GM21447 (cell line): ENCODE measurements around the gene CCL17.
A peak's percentile ranks its signal among the peaks of the same experiment; 100 is the strongest.
"Not testable (repeated sequence)": the region's sequence is repeated elsewhere in the genome, so short reads cannot be mapped to it uniquely, and the experiment has no call there.

Experiments
- ATAC-seq: cut with Tn5 transposase; IDR thresholded peaks from one replicate; pipeline ENCODE4 v1.9.1; 2021; ENCODE audit not compliant: unreplicated experiment

Gene CCL17

DNA sequence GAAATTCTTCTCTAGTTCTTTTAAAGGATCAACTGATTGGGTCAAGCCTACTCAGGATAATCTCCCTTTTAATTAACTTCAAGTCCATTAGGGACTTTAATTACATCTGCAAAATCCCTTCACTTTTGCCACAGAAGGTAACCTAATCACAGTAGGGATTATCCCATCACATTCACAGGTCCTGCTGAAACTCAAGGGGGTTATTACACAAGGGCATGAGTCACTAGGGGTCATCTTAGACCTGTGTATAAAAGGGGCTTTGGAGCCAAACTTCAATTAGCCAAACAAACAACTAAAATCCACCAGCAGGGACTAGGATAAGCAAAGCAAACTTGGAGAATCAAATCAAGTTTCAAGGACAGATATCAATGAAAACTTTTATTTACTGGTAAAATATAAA is 23.3 kb downstream of the CCL17 start:
- no peak for ATAC-seq

DNA sequence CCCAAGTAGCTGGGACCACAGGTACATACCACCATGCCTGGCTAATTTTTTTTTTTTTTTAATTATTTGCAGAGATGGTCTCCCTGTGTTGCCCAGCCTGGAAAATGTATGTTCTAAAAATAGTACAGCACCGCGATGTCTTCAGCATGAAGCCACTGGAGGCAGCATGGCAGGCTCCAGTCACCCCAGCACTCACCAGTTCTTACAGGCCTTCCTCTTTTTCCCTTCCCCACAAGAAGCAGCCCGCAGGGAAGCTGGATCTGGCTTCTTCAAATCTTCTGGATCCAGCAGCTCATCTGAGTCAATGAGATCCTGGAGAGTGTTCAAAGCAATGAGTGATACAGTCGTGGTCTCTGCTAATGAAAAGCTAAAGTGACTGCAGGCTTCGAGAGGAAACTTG is 26.4 kb downstream of the CCL17 start:
- ATAC-seq = no peak

DNA sequence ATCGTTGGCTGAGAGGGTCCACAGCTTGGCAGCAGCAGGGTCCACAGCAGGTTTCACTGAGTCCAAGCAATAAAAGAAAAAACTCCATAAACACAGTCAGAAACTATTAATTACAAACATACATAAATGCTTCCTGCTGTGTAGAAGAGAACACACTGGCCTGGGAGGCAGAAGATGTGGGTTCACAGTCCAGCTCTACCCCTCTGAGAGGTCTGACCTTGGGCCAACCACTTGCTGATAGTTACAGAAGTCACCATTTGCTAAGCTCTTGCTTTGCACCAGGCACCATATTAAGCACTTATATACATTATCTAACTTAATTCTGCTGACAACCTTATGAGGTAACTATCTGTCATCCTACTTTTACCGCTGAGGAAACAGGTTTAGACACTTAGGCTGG is 27.9 kb downstream of the CCL17 start:
- no peak for ATAC-seq

DNA sequence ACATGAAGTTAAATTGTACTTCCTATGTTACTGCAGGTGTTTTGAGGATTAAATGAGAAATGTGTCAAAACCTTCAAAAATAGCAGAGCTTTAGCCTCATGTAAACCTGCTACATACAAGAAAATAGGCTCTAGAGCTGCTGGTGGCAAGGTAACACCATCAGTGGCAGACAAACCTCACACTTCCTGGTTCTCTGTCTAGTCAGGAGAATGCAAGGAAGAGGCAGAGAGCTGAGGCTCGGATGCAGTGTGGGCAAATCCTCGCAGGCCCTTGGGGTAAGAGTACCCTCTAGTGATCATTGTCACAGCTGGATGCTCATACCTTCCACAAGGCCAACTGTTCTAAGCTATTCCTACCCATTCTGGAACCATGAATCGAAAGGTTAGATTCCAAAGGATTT is 28.4 kb downstream of the CCL17 start:
- no peak for ATAC-seq

DNA sequence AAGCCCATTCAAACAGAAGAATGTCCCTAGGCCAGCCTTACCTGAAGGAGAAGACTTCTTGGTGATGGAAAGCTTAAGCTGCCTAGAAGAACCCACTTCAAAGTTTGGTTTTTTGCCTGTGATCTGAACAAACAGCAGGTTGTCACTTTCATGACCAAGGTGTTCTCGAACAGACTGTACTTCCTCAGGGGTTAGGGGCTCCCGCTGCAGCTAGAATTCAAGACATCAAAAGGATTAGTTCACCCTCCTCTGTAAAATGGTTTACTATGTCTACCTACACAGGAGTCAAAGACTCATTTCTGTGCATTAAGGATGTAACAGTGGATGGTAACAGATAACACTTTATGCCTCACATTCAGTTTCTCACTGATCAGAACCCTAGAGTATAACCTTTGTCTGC is 29.4 kb downstream of the CCL17 start:
- no peak for ATAC-seq

DNA sequence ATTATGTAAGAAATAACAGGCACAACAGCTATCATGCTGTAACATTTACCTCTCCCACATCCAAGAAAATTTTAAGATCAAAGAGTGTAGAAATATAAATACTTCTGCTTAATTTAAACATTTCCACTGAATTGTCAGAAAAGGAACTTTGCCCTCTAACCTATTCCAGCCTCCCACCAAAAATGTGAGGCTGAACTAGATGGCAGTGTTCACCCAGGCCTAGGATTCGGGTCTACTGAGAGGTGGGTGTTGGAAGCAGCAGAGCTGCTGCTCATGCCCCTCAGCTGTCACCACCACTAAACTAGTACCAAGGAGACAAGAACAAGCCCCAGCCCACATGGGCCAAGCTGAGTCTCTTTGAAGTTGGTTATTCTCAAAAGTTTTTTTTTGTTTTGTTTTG is 31.3 kb downstream of the CCL17 start:
- ATAC-seq = no peak

DNA sequence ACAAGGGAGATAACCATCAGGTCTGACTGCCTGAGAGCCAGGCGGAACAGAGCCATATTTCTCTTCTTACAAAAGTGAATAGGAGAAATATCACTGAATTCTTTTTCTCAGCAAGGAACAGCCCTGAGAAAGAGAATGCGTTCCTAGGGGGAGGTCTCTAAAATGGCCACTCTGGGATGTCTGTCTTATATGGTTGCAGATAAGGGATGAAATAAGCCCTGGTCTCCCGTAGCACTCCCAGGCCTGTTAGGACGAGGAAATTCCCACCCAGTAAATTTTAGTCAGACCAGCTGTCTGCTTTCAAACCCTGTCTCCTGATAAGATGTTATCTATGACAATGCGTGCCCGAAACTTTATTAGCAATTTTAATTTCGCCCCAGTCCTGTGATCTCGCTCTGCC is 35.4 kb downstream of the CCL17 start:
- ATAC-seq = not testable (repeated sequence)

DNA sequence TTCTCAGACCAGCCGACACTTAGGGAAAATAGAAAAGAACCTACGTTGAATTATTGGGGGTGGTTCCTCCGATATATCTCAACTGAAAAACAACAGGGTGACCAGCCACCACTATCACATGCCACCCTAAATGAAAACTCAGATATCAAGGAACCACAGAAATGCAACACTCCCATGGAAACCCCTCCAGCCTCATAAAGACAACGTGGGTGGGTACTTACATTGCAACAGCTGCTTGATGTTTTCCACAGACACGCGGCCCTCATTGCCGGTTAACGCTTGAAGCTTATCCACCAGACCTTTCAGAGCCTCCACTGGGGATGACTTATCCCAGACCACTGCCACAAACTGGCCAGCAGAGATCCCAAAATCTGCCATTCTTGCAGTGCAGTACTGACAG is 36.0 kb downstream of the CCL17 start:
- ATAC-seq = not testable (repeated sequence)

DNA sequence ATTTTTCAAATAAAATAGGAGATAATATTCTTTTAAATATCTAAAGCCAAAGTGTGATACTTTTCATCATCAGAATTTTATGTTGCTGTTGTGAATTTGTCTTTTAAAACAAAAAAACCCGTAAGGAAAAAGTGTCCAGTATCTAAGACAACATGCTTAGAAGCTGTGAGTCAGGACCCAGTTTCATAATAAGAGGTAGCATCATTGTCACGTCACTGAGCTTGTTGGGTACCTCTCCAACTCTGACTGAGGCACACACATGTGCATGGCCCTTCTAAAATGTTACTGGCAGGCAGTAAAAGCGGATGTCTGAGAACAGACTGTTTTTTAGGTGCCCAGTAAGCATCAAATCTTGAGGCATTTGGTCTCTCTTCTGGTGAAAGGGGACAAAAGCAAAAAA is 40.1 kb downstream of the CCL17 start:
- ATAC-seq = no peak

DNA sequence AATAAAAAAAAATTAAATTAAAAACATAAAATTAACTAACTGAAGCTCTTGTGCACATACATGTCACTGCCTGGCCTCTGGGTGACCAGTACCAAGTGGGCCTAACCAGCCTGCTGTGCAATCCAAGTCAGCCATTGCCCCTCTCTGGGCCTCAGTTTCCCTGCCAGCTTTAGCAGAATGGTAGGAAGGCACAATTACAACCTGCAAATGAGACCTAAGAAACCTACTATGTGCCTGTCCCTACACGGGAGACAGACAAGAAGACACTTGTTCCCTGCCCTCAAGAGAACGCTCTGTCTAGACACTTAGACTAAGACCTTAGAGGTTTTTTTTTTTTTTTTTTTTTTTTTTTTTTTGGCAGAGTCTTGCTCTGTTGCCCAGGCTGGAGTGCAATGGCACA is 40.9 kb downstream of the CCL17 start:
- no peak for ATAC-seq

DNA sequence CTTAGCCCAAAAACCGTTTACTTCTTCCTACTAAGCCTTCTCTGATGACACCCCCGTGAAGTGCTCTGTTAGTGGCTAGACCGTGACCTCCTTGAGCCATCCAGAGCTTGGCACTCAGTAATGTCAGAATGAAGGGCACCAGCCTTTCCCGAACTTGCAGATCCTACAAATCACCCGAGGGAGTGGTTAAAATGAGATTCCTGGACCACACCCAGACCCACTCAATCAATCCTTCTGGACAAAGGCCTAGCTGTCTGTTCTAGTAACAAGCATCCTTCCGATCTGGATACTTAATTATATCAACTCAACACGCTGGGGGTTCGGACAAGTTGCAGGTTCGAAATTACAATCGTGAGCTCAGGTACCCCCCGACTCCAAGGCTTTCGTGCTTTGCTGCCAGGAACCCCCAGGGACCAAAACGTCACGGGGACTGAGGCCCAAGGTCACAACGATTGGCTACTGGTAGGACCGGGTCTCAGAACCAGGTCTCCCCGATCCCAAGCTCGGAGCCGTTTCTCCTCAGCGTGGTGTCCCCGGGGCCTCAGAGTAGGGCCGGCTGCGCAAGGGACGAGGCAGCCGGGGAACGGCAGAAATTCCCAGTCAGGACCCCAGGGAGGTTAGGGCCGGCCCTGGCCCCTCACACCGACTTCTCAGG is 42.1 kb downstream of the CCL17 start:
- ATAC-seq = peak; percentile 36

DNA sequence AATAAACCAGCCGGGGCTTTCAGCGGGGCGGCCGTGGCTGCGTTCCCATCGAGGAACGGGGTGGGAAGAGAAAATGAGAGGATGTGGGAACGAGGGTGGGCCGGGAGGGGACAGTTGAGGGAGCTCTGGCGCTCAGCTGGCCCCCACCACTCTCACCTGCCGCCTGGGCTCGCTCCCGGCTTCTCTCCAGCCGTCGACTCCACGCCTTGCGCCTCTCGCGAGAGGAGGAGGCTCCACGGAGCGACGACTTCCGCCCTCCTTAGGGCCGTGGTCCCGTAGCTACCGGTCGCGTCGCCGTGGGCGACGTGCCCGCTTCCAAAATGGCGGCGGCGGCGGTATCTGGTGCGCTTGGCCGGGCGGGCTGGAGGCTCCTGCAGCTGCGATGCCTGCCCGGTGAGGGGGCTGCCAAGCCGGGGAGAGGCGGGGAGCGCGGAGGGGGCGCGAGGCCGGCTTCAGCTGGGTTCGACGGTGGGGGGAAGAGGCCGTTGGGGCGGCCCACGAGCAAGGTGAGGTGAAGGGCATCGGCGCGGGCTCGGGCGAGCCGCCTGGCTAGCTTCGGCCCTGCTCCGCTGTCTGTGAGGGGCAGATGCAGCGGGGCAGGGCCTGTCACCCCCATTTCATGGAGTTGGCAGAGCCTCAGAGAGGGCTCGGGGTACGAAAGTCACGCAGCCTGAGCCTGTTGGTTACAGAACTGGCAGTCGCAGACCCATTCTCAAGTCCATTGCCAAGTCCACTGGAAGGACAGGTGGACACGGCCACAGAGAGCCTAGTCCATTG is 42.8 kb downstream of the CCL17 start, which contains the start of the genes CIAPIN1 and COQ9:
Gene CIAPIN1 (minus strand): TSS at position 200 of the 777 bp plus-strand sequence. CDS start 6,457 bp downstream, outside the sequence.
Gene COQ9 (plus strand): TSS at position 294 of the 777 bp plus-strand sequence. CDS start 27 bp downstream, at position 321.
- peak; percentile 98 for ATAC-seq

DNA sequence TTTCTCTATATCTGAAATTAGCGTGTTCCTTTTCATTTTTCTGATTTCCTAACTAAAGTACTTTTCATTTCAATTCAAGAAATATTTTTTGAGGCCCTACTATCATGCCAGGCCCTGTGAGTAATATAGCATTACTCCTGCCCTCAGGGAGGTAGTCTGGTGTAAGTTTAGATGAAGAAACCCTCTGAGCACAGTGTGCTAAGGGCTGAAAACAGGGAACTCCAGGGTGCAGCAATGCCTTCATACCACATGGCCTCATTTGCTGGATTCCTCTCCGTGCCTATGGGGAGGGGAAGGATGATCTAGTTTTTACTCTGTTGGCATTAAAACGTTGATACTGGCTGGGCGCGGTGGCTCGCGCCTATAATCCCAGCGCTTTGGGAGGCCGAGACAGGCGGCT is 47.5 kb downstream of the CCL17 start:
- ATAC-seq = no peak

DNA sequence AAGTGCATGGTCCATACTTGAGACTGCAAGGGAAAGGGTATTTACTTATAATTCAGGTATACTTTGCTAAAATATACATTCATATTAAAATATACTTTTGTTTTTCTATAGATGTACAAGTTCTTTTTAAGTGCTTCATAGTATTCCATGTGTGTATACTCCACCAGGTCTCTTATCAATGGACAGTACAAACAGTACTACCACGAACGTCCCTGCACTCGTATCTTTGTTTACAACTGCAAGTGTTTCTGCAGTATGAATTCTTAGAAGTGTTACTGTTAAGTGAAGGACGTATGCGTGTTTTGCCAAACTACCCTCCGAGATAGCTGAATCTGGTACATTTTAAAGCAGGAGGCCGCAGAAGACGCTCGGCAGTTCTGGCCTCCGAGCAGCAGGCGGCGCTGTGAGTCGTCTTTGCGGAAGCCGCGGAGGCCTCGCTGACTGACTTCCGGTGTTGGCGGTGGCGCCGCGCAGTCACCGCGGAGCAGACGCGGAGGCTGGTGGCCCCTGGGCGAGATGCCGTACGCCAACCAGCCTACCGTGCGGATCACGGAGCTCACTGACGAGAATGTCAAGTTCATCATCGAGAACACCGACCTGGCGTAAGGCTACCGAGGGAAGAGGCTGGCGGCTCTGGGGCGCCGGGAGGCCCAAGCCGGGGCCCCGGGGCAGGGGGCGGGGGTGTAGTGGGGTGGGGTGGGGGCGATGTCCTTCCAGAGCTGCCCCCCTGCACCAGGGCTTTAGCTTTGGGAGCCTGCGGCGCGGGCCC is 57.8 kb downstream of the CCL17 start, which contains the start of gene POLR2C:
Gene POLR2C (plus strand): TSS at position 471 of the 769 bp plus-strand sequence. CDS start 46 bp downstream, at position 517.
- ATAC-seq = peak; percentile 82

DNA sequence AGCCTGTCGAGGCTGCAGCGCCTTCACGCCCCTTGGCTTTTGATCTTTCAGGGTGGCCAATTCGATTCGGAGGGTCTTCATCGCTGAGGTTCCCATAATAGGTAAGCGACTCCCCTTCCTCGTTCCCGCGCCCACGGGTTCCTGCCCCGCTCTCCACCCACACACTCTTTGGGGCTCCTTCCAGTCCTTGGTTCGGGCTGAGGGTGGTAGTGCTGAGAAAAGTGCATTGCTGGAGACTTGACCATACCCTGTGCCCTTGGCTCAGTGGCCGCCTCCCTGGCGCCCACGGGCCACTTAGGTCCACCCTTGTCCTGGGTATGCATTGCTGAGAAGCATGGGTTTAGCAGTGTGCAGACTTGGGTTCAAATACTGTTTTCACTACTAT is 58.4 kb downstream of the CCL17 start:
- no peak for ATAC-seq

DNA sequence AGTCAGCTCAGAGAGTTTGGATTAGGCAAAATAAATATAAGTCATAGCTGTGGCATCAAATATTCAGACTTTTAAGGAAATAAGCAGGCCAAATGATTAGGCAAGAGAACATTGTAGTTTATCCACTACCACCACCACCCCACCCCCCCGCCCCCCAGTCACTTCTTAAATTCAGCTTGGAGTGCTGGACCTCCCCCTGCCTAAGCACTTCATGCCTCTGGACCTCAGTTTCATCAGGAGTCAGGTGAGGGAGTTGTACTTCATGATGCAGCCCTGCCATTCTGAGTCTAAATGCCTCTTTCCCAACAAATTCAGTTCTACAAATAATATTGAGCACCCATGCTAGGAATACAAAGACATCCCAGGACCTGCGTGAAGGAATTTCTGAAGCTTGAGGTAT is 60.0 kb downstream of the CCL17 start:
- ATAC-seq = no peak
